Measurements from ENCODE around the gene LPP. TPM values are rescaled to one million over a fixed set of nuclear protein-coding genes. Genes with fewer than 3 reads are reported as not detected.

The LPP gene
- polyA plus RNA-seq, 2 of the 4 experiments (the other 2 are of a cell fraction): 11.0 to 30.8 TPM

DNA sequence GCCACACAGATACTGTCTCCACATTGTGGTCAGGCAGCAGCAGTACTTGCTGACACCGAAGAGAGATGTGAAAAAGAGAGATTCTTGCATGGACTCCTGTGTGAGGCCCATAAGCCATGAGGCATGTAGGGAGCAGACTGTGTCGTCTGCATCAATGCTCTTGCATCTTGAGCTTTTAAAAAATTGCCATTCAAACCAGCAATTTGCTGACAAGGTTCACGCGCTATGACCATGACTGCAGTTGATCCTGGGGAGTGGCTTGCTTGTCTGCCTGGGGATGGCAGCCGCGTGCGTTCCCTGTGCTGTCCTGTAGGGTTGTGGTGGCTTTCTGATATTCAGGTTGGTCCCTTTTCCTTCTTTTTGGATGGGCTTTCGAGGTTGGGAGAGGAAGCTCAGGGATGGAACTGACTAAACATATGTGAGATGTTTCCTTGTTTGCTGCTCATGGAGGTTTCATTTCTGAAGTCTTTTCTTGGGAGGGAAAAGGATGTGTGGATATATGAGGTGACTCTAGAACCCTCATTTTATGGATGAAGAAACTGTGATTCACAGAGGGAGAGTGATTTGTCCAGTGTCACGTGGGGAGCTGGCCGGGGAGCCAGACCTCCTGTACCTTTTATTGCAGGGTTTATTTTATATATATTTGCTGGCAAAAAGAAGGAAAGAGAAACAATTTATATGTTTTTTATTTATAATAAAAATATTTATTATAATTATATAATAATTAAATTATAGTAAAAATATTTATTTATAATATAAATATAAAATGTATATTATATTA lies 48.6 kb downstream of the LPP start:
- ChIA-PET CTCF (interaction anchor here (0.5 to 1.2 kb wide), 2 partner anchors 8 to 18 kb away, joined by 3 to 4 read pairs; no protein-coding TSS in a partner anchor), POLR2A (no interaction called here)
- TF ChIP-seq KDM5A (IDR thresholded peaks at IDR 0.05) (no peak), HDAC2 (IDR thresholded peaks at IDR 0.05) (no peak), EP300 (IDR thresholded peaks at IDR 0.05) (no peak), FOSL2 (IDR thresholded peaks at IDR 0.05) (no peak), FOSL2 (CRISPR knock-in tag; IDR thresholded peaks at IDR 0.05) (no peak)
- TF ChIP-seq, protein P1, sequence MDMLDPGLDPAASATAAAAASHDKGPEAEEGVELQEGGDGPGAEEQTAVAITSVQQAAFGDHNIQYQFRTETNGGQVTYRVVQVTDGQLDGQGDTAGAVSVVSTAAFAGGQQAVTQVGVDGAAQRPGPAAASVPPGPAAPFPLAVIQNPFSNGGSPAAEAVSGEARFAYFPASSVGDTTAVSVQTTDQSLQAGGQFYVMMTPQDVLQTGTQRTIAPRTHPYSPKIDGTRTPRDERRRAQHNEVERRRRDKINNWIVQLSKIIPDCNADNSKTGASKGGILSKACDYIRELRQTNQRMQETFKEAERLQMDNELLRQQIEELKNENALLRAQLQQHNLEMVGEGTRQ (IDR thresholded peaks at IDR 0.05): no peak
- peaks cover 36% of the 10 kb centered on the region for H3K4me1 ChIP-seq
- H3K4me3 ChIP-seq: no peak overlapping the region
- peak overlapping the region; percentile 33; the same call in 2 of the 3 replicates for H3K4me2 ChIP-seq
- FAIRE-seq: no peak
- 68% methylated on average over 6 of the region's 10 CpGs for WGBS (ENCODE audit: missing lambda C conversion rate)
- ATAC-seq: peak; percentile 66 to 87; a peak in 4 of 6 replicates
- peak; percentile 29 to 62 for DNase-seq (ENCODE audit: low read depth in 1 of 2, low spot score in 1 of 2)
- no peaks in the 10 kb centered on the region for H3K9me3 ChIP-seq
- H3K27ac ChIP-seq: peak overlapping the region in 1 of 2 experiments; percentile 54; a peak in 1 of 6 replicates

GRCh38 chr3:188204526-188204925 lies 50.6 kb downstream of the LPP start:
- no peak for TF ChIP-seq BHLHE40 (IDR thresholded peaks at IDR 0.05; ENCODE audit: low read depth, low read length)
- TF ChIP-seq PBX3 (IDR thresholded peaks at IDR 0.05): no peak
- TF ChIP-seq CEBPB (IDR thresholded peaks at IDR 0.05): no peak
- TF ChIP-seq, protein P2, sequence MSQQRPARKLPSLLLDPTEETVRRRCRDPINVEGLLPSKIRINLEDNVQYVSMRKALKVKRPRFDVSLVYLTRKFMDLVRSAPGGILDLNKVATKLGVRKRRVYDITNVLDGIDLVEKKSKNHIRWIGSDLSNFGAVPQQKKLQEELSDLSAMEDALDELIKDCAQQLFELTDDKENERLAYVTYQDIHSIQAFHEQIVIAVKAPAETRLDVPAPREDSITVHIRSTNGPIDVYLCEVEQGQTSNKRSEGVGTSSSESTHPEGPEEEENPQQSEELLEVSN (IDR thresholded peaks at IDR 0.05; ENCODE audit: borderline replicate concordance, low read depth): no peak
- no peak for TF ChIP-seq ZSCAN20 (CRISPR knock-in tag; IDR thresholded peaks at IDR 0.05)
- TF ChIP-seq RARB (CRISPR knock-in tag; IDR thresholded peaks at IDR 0.05): no peak
- no peak for TF ChIP-seq KDM1A (IDR thresholded peaks at IDR 0.05; ENCODE audit: low read depth)
- TF ChIP-seq ATOH8 (CRISPR knock-in tag; IDR thresholded peaks at IDR 0.05; ENCODE audit: low read depth): no peak
- no peak for TF ChIP-seq POLR2A (IDR thresholded peaks at IDR 0.05; ENCODE audit: low read length)
- no peak for TF ChIP-seq RFX5 (IDR thresholded peaks at IDR 0.05)
- no peak for TF ChIP-seq BCL3 (IDR thresholded peaks at IDR 0.05)
- TF ChIP-seq, protein P3, sequence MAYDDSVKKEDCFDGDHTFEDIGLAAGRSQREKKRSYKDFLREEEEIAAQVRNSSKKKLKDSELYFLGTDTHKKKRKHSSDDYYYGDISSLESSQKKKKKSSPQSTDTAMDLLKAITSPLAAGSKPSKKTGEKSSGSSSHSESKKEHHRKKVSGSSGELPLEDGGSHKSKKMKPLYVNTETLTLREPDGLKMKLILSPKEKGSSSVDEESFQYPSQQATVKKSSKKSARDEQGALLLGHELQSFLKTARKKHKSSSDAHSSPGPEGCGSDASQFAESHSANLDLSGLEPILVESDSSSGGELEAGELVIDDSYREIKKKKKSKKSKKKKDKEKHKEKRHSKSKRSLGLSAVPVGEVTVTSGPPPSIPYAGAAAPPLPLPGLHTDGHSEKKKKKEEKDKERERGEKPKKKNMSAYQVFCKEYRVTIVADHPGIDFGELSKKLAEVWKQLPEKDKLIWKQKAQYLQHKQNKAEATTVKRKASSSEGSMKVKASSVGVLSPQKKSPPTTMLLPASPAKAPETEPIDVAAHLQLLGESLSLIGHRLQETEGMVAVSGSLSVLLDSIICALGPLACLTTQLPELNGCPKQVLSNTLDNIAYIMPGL (CRISPR knock-in tag; IDR thresholded peaks at IDR 0.05; ENCODE audit: borderline replicate concordance): no peak
- no peak for TF ChIP-seq MAZ (IDR thresholded peaks at IDR 0.05; ENCODE audit: borderline replicate concordance, low read depth, low read length)
- TF ChIP-seq SREBF2 (IDR thresholded peaks at IDR 0.05): no peak
- ChIA-PET CTCF (interaction anchor here (0.6 to 0.9 kb wide), 3 partner anchors 10 to 156 kb away, joined by 3 read pairs; no protein-coding TSS in a partner anchor), POLR2A (no interaction called here)
- no peak for DNase-seq (ENCODE audit: low read depth in 1 of 2, low spot score in 1 of 2)
- FAIRE-seq: no peak
- ATAC-seq: no peak
- Histone ChIP-seq H3K9me3 (no peaks in the 10 kb centered on the region), H3K4me1 (peaks cover 46% of the 10 kb centered on the region), H3K27ac (no peak overlapping the region), H3K4me3 (no peak overlapping the region), H3K4me2 (no peak overlapping the region)
- 91% methylated on average over 2 of the region's 2 CpGs for WGBS (ENCODE audit: missing lambda C conversion rate)
